Neuronal stem cell (in vitro differentiated cells): ENCODE results near the gene ESD.

ENCODE experiments used
- DNase-seq: peaks from one replicate; pipeline ENCODE4 v3.0.0-alpha.2; 2013; ENCODE audit warnings: low spot score
- H2AFZ ChIP-seq: one replicate; pipeline ENCODE4 v1.6.1; 2013; ENCODE audit warnings: mild to moderate bottlenecking, low read length, inconsistent platforms
- H2AK5ac ChIP-seq: 2 replicates; pipeline ENCODE4 v1.6.1; 2013; ENCODE audit warnings: low read depth, mild to moderate bottlenecking, inconsistent platforms, low read length, moderate library complexity, mixed read lengths
- H2BK120ac ChIP-seq: 2 replicates; pipeline ENCODE4 v1.6.1; 2013; ENCODE audit warnings: low read depth, mild to moderate bottlenecking, inconsistent platforms, low read length, moderate library complexity, mixed read lengths
- H2BK12ac ChIP-seq: one replicate; pipeline ENCODE4 v1.6.1; 2013; ENCODE audit warnings: low read length, inconsistent platforms
- H2BK15ac ChIP-seq: 2 replicates; pipeline ENCODE4 v1.6.1; 2013; ENCODE audit warnings: mild to moderate bottlenecking, low read length, inconsistent platforms, mixed read lengths
- H2BK5ac ChIP-seq: one replicate; pipeline ENCODE4 v1.6.1; 2013; ENCODE audit warnings: inconsistent platforms, mild to moderate bottlenecking, low read length, moderate library complexity
- H3K14ac ChIP-seq: one replicate; pipeline ENCODE4 v1.6.1; 2013; ENCODE audit warnings: low read length, inconsistent platforms
- H3K18ac ChIP-seq: 2 replicates; pipeline ENCODE4 v1.6.1; 2013; ENCODE audit warnings: low read length, inconsistent platforms
- H3K23ac ChIP-seq: 2 replicates; pipeline ENCODE4 v1.6.1; 2013; ENCODE audit warnings: low read depth, mild to moderate bottlenecking, mixed read lengths, low read length, inconsistent platforms; ENCODE audit not compliant: poor library complexity
- H3K27ac ChIP-seq: replicated peaks from 3 replicates; pipeline ENCODE4 v1.5.1; 2013; ENCODE audit warnings: low read length, inconsistent platforms
- H3K27me3 ChIP-seq, 3 experiments: 2 replicates each; pipeline ENCODE4 v1.6.1; 2013; ENCODE audit warnings: low read length in 3 of 3, mild to moderate bottlenecking in 2 of 3, inconsistent platforms in 1 of 3, low read depth in 1 of 3, mixed read lengths in 1 of 3, moderate library complexity in 1 of 3; ENCODE audit not compliant: control insufficient read depth in 3 of 3, insufficient read depth in 3 of 3
- H3K36me3 ChIP-seq, 2 donors: replicated peaks in 1 of 2; 2 replicates each; pipeline ENCODE4 v1.6.1; 2013; ENCODE audit warnings: low read length in 2 of 2; ENCODE audit not compliant: control insufficient read depth in 2 of 2, insufficient read depth in 2 of 2
- H3K4ac ChIP-seq: 2 replicates; pipeline ENCODE4 v1.6.1; 2013; ENCODE audit warnings: inconsistent platforms, mild to moderate bottlenecking, low read length, moderate library complexity
- H3K4me1 ChIP-seq, 2 donors: 1 replicate in 1 of 2; 2 replicates in 1 of 2; pipeline ENCODE4 v1.6.1; 2013; ENCODE audit warnings: low read length in 2 of 2, low read depth in 1 of 2; ENCODE audit not compliant: control insufficient read depth in 2 of 2, insufficient read depth in 1 of 2
- H3K4me2 ChIP-seq: one replicate; pipeline ENCODE4 v1.6.1; 2013; ENCODE audit warnings: mild to moderate bottlenecking, low read length, inconsistent platforms; ENCODE audit not compliant: insufficient read depth, poor library complexity, severe bottlenecking
- H3K4me3 ChIP-seq, 2 donors: 2 replicates each; pipeline ENCODE4 v1.5.1; 2013; ENCODE audit warnings: low read length in 2 of 2, mild to moderate bottlenecking in 2 of 2, inconsistent platforms in 1 of 2, moderate library complexity in 1 of 2
- H3K79me1 ChIP-seq: one replicate; pipeline ENCODE4 v1.6.1; 2013; ENCODE audit warnings: low read depth, mild to moderate bottlenecking, inconsistent platforms, low read length, moderate library complexity
- H3K9ac ChIP-seq: one replicate; pipeline ENCODE4 v1.6.1; 2013; ENCODE audit warnings: mild to moderate bottlenecking, low read depth, low read length, inconsistent platforms; ENCODE audit not compliant: poor library complexity
- H3K9me3 ChIP-seq, 2 donors: replicated peaks in 1 of 2; 2 replicates each; pipeline versions ENCODE3 to v1.6.1; 2013; ENCODE audit warnings: low read length in 2 of 2, mild to moderate bottlenecking in 2 of 2, inconsistent platforms in 1 of 2, low read depth in 1 of 2, mixed read lengths in 1 of 2, moderate library complexity in 1 of 2; ENCODE audit not compliant: control insufficient read depth in 2 of 2, insufficient read depth in 1 of 2
- H4K8ac ChIP-seq: one replicate; pipeline ENCODE4 v1.6.1; 2013; ENCODE audit warnings: low read depth, mild to moderate bottlenecking, inconsistent platforms, low read length, moderate library complexity
- H4K91ac ChIP-seq: one replicate; pipeline ENCODE4 v1.6.1; 2013; ENCODE audit warnings: low read length, low read depth, mild to moderate bottlenecking, inconsistent platforms; ENCODE audit not compliant: poor library complexity
- WGBS, 2 donors: extraction: QIAGEN DNeasy Blood & Tissue Kit; methylation state at CpG; one replicate each; pipeline ENCODE4 v1.1.7; 2013; ENCODE audit warnings: missing lambda C conversion rate in 2 of 2, mixed read lengths in 1 of 2; ENCODE audit not compliant: insufficient read length in 2 of 2, insufficient replicate concordance in 1 of 2; ENCODE audit errors: extremely low coverage in 2 of 2; 5-methylcytosine and 5-hydroxymethylcytosine counted together

ESD gene

DNA sequence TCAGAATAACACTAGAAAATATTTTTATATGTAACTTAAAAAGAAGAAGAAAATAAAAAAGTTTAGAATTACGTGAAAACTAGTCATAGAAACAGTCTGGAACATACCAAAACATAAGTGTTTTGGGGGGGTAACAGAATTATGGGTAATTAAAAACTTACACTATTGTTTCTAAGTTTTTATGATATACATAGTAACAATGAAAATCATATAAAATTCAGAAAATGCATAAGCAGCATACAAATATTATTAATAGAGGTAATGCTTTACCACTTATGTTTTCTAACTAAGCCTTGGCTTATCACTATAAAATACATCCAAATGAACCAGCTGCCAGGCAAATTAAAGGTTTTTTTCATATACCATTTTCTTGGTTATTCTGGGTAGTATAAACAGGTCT, 14.9 kb downstream of the ESD start:
- Histone ChIP-seq H4K8ac (no peak overlapping the region), H2BK15ac (no peak overlapping the region), H3K79me1 (no peaks in the 10 kb centered on the region), H3K18ac (no peak overlapping the region), H3K14ac (no peak overlapping the region), H2AFZ (no peak overlapping the region), H3K9ac (no peak overlapping the region), H3K27me3 (no peaks in the 10 kb centered on the region), H3K23ac (no peak overlapping the region), H3K4me2 (no peak overlapping the region), H2BK120ac (no peak overlapping the region), H3K36me3 (peaks cover 5 to 99% of the 10 kb centered on the region in 2 donors), H2BK5ac (no peak overlapping the region), H3K27ac (no peak overlapping the region), H3K4me1 (no peaks in the 10 kb centered on the region), H3K4me3 (no peak overlapping the region), H3K9me3 (no peaks in the 10 kb centered on the region), H3K4ac (no peak overlapping the region), H2BK12ac (no peak overlapping the region), H4K91ac (no peak overlapping the region), H2AK5ac (no peak overlapping the region)
- no CpG with 5 or more reads among the region's 1 CpG for WGBS, 2 donors
- no peak for DNase-seq

DNA sequence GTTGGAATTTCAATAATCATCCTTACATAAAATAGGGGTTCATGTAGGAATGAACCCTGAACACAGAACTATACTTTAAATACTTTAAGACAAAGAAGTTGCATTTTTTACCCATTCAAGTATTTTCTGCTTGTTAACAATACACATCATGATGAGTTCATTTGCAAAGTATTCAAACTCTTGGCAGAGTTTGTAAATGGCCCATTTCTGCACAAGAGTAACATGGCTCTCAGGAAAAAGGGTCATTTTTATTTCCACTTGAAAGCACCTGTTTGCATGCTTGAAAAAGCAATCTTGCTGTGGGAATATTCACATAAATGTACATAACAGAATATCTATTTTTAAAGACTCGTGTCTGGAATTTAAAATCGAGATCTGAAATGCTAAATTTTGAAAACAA, 18.1 kb downstream of the ESD start:
- Histone ChIP-seq H3K27me3 (no peaks in the 10 kb centered on the region), H2AFZ (no peak overlapping the region), H4K8ac (no peak overlapping the region), H2BK12ac (no peak overlapping the region), H2BK15ac (no peak overlapping the region), H3K4me2 (no peak overlapping the region), H3K18ac (no peak overlapping the region), H3K9me3 (no peaks in the 10 kb centered on the region), H3K14ac (no peak overlapping the region), H2AK5ac (no peak overlapping the region), H3K23ac (no peak overlapping the region), H3K4me1 (no peaks in the 10 kb centered on the region), H3K9ac (no peak overlapping the region), H3K4ac (no peak overlapping the region), H3K4me3 (no peak overlapping the region), H2BK5ac (no peak overlapping the region), H3K27ac (no peak overlapping the region), H3K79me1 (no peaks in the 10 kb centered on the region), H2BK120ac (no peak overlapping the region), H4K91ac (no peak overlapping the region), H3K36me3 (peaks cover 9 to 99% of the 10 kb centered on the region in 2 donors)
- WGBS, 2 donors: no CpG with 5 or more reads among the region's 2 CpGs
- DNase-seq: no peak

DNA sequence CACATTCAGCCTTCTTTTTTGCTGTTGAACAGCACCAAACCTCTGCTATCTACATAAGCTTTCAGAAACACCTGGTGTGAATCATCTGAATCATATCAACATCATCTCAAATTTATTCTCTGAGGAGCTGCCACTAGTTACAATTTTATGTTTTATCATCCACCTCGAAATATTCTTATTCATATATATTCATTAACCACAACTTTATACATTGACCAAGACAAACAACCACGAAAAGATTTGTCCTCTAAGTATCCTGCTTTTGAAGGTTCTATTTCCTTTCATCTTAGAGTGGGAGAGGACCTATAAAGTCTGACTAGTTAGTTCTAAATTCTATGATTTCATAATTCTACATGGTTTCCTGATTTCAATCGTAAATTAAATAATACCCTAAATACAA, 18.9 kb downstream of the ESD start:
- H3K27me3 ChIP-seq: no peaks in the 10 kb centered on the region
- H3K9ac ChIP-seq: no peak overlapping the region
- no peak overlapping the region for H2BK12ac ChIP-seq
- no peak overlapping the region for H3K18ac ChIP-seq
- no peak overlapping the region for H2BK15ac ChIP-seq
- no peak overlapping the region for H2AFZ ChIP-seq
- H3K4me1 ChIP-seq: no peaks in the 10 kb centered on the region
- no peak overlapping the region for H2AK5ac ChIP-seq
- no peak overlapping the region for H4K8ac ChIP-seq
- no peak overlapping the region for H2BK120ac ChIP-seq
- H3K36me3 ChIP-seq: peaks cover 9 to 99% of the 10 kb centered on the region in 2 donors
- no peak overlapping the region for H3K27ac ChIP-seq
- H3K14ac ChIP-seq: no peak overlapping the region
- H3K4me3 ChIP-seq: no peak overlapping the region
- DNase-seq: no peak
- H3K4me2 ChIP-seq: no peak overlapping the region
- 100% methylated on average over 1 to 2 of the region's 3 CpGs for WGBS, 2 donors
- no peak overlapping the region for H3K4ac ChIP-seq
- H3K9me3 ChIP-seq: no peaks in the 10 kb centered on the region
- no peaks in the 10 kb centered on the region for H3K79me1 ChIP-seq
- H3K23ac ChIP-seq: no peak overlapping the region
- no peak overlapping the region for H4K91ac ChIP-seq
- H2BK5ac ChIP-seq: no peak overlapping the region

DNA sequence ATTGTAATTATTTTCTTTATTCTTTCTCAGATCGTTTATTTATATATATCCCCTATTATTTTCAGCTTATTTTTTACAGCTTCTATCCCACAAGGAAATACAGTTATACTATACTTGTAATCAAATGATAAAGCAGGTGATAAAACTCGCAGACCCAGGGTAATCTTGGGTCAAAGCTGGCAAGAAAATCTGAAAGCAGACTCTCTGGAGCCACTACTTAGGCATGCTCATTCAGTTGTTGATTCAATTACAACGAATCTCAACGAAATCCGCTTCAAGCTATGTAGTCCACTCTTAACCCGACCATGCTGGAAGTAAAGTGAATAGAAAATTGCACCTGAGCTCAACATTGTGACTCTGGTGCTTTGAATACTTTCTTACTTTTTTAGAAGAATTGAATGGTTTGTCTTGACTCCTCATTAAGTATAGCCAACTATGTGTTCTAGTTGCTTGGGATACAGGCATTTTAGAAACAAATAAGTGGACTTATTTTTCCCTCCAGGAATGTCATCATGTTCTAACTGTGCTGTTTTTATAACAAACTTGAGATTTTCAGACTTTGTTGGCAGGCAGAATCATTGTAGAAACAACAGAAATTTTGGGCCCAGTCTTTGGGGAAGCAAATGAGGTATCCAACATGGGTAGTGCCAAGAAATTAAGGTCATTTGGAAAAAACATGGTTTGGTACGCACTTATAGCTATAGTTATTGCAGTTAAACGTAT, 21.4 kb downstream of the ESD start:
- Histone ChIP-seq H3K9me3 (peaks cover 0 to 4% of the 10 kb centered on the region in 2 donors), H3K4me1 (no peaks in the 10 kb centered on the region), H3K4me2 (no peak overlapping the region), H3K9ac (no peak overlapping the region), H3K27ac (no peak overlapping the region), H3K27me3 (no peaks in the 10 kb centered on the region), H4K91ac (no peak overlapping the region), H2BK15ac (no peak overlapping the region), H3K36me3 (peaks cover 9 to 98% of the 10 kb centered on the region in 2 donors), H2BK120ac (no peak overlapping the region), H2BK12ac (no peak overlapping the region), H3K14ac (no peak overlapping the region), H4K8ac (no peak overlapping the region), H3K23ac (no peak overlapping the region), H2AK5ac (no peak overlapping the region), H3K18ac (no peak overlapping the region), H3K4me3 (no peak overlapping the region), H2AFZ (no peak overlapping the region), H2BK5ac (no peak overlapping the region), H3K79me1 (no peaks in the 10 kb centered on the region), H3K4ac (no peak overlapping the region)
- DNase-seq: no peak
- WGBS, 2 donors: no CpG with 5 or more reads among the region's 8 CpGs
